ENCODE data around the gene PTPA.

DNA sequence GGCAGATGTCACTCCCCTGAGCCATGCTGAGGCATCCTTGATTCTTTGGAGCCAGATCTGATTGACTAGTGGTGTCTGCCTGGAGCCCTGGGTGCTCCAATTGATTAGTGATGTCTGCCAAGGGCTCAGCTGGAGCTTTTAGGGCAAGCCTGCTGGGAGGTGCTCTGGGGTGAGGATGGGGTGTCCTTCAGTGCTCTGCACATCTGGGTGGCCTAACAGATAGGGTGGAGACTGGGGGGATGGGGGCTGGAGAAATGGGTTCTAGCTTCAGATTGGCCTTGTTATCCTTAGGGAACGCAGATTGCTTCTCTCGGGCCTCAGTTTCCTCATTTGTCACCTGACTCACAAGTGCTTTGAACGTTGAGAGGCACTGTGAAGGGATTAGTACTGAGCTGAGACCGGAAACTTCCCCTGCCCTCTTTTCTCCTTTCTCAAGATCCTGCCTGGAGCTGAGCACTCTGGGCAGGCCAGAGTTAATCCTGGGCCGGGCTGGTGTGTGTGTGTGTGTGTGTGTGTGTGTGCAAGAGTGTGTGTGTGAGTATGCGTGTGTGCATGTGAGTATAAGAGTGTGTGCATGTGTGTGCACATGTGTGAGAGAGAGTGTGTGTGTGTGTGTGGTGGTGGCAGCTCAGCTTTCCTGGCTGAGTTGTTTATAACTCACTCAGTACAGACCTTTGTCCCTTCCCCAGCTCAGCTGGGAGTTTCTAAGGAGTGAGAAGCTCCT, 72.4 kb downstream of the PTPA start:
- TF ChIP-seq POLR2A (IDR thresholded peaks at IDR 0.05; ENCODE audit: low read length) (no peak), GATA1 (IDR thresholded peaks at IDR 0.05; ENCODE audit: low read depth, low read length) (no peak)
